GM10266 (cell line): ENCODE data around the gene GLI3.

Experiments used
- DNase-seq: peaks from one replicate; pipeline ENCODE4 v3.0.0; 2012; ENCODE audit errors: extremely low spot score
- CTCF ChIP-seq: IDR thresholded peaks from 2 replicates; pipeline ENCODE4 v1.5.1; 2012; ENCODE audit warnings: mild to moderate bottlenecking, low read depth; ENCODE audit not compliant: control insufficient read depth, insufficient read depth; ENCODE audit errors: missing control alignments

Gene GLI3

GRCh38 chr7:42055171-42055570, 181.8 kb downstream of the GLI3 start:
- no peak for TF ChIP-seq CTCF
- DNase-seq: no peak

GRCh38 chr7:42053834-42054233, 183.2 kb downstream of the GLI3 start:
- TF ChIP-seq CTCF: no peak
- no peak for DNase-seq

- no peak for DNase-seq
- TF ChIP-seq CTCF: no peak
Measured at GRCh38 chr7:42049761-42050160, 187.2 kb downstream of the GLI3 start.

GRCh38 chr7:42046483-42046882, 190.5 kb downstream of the GLI3 start:
- DNase-seq: no peak
- TF ChIP-seq CTCF: no peak

GRCh38 chr7:42045961-42046360, 191.0 kb downstream of the GLI3 start:
- DNase-seq: no peak
- TF ChIP-seq CTCF: no peak

GRCh38 chr7:42039921-42040320, 197.1 kb downstream of the GLI3 start:
- no peak for TF ChIP-seq CTCF
- no peak for DNase-seq

- no peak for DNase-seq
- TF ChIP-seq CTCF: no peak
Measured at GRCh38 chr7:42035210-42035609, 201.8 kb downstream of the GLI3 start.
